HG03159 (cell line): ENCODE measurements around the gene SLC35F1.
A peak's percentile ranks its signal among the peaks of the same experiment; 100 is the strongest.
"Not testable (repeated sequence)": the region's sequence is repeated elsewhere in the genome, so short reads cannot be mapped to it uniquely, and the experiment has no call there.

Experiments
- ATAC-seq: cut with Tn5 transposase; IDR thresholded peaks from one replicate; pipeline ENCODE4 v1.9.1; 2021; ENCODE audit warnings: mild to moderate bottlenecking, moderate library complexity; ENCODE audit not compliant: unreplicated experiment

Gene SLC35F1

GRCh38 chr6:117924690-117925089 lies 17.6 kb downstream of the SLC35F1 start:
- ATAC-seq = no peak

GRCh38 chr6:117927866-117928265 lies 20.8 kb downstream of the SLC35F1 start:
- ATAC-seq = no peak

- ATAC-seq = no peak
Measured at GRCh38 chr6:117928833-117929232, 21.8 kb downstream of the SLC35F1 start.

GRCh38 chr6:117929501-117929900 lies 22.4 kb downstream of the SLC35F1 start:
- no peak for ATAC-seq

GRCh38 chr6:117930645-117931044 lies 23.6 kb downstream of the SLC35F1 start:
- no peak for ATAC-seq

GRCh38 chr6:117932001-117932400 lies 24.9 kb downstream of the SLC35F1 start:
- no peak for ATAC-seq

- ATAC-seq = no peak
Measured at GRCh38 chr6:117932676-117933075, 25.6 kb downstream of the SLC35F1 start.

GRCh38 chr6:117933471-117933870 lies 26.4 kb downstream of the SLC35F1 start:
- no peak for ATAC-seq

- no peak for ATAC-seq
Measured at GRCh38 chr6:117938311-117938995, 31.4 kb downstream of the SLC35F1 start.

- ATAC-seq = no peak
Measured at GRCh38 chr6:117947234-117947633, 40.2 kb downstream of the SLC35F1 start.

- no peak for ATAC-seq
Measured at GRCh38 chr6:117951783-117952182, 44.7 kb downstream of the SLC35F1 start.

- peak; percentile 75 for ATAC-seq
Measured at GRCh38 chr6:117955684-117956256, 48.7 kb downstream of the SLC35F1 start.

- ATAC-seq = peak; percentile 3
Measured at GRCh38 chr6:117956386-117956785, 49.3 kb downstream of the SLC35F1 start.

GRCh38 chr6:117958536-117958935 lies 51.5 kb downstream of the SLC35F1 start:
- no peak for ATAC-seq

GRCh38 chr6:117960877-117961276 lies 53.8 kb downstream of the SLC35F1 start:
- ATAC-seq = no peak

- ATAC-seq = no peak
Measured at GRCh38 chr6:117961301-117961700, 54.2 kb downstream of the SLC35F1 start.

- ATAC-seq = not testable (repeated sequence)
Measured at GRCh38 chr6:117965763-117966162, 58.7 kb downstream of the SLC35F1 start.

- ATAC-seq = no peak
Measured at GRCh38 chr6:117971637-117972036, 64.6 kb downstream of the SLC35F1 start.

GRCh38 chr6:117974914-117975627 lies 68.0 kb downstream of the SLC35F1 start:
- no peak for ATAC-seq

GRCh38 chr6:117976030-117976651 lies 69.1 kb downstream of the SLC35F1 start:
- ATAC-seq = peak; percentile 82

- no peak for ATAC-seq
Measured at GRCh38 chr6:117985916-117986315, 78.9 kb downstream of the SLC35F1 start.

GRCh38 chr6:117986396-117986795 lies 79.3 kb downstream of the SLC35F1 start:
- no peak for ATAC-seq
